Measurements from ENCODE around the gene VWC2L.

Gene VWC2L

DNA sequence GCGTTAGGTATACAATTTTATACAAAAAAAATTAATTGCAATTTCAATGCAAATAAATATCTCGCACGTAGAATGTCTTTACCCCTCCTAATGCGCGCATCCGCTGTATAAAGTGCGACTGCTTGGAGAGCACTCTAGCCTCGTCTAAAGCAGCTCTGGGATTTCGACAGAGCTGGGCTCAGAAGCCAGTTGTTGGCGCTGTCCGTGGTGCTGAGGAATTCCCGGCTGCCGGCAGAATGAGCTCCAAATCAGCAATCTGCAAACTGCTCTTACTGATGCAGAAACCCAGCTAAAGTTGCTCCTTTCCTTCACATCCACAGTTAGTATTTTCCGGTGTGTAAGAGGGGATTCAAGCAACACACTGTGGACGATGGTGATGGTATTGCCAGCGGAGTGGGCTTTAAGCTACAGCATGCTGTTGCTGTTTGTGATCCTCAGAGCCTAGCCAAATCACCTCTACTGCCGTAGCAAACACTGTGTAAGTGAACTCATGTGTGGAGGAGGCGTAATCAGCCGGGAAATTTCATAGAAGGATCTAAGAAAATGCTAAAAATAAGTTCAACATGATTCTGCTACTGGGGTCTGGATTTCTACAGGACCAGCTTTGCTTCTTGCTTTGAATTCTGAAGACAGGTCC is at the start of gene VWC2L:
VWC2L (plus strand) TSS at position 137 of the 637 bp plus-strand sequence. CDS start 3,140 bp downstream, outside the sequence.
- no peak for DNase-seq

DNA sequence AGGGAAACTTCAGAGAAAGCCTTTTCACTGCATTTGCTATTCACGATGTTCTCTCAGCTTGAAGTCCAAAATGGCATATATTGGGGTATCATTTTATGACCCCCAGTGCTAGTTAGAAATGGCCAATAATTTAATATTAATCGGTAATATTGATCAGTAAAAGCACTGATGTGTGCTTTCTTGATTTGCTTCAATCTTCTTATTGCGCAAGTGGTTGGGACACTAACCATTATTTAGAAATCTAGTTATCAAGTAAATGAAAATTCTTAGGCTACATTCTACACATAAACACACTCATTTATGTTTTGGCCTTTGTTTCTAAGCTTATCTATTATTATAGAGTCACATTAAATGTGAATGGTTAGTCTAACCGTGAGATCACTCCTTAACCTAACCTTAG is 49.7 kb upstream of the VWC2L start:
- no peak for DNase-seq

DNA sequence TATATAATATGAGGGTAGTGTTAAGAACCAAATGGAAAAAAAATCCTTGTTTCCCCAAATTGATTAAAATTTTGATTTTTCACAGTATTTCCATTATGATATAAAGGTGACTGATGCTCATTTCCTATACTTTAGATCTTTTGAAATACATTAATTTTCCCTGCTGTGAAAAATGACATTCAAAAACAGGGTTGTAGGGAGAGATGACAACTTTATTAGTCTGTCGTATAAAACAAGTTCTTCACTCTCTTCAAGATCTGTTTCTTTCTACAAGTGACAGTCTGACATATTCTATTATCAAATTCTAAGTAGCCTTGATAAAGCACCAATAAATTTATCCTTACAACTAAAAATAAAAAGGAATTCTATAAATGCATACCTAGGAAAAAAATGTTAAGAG is 45.3 kb upstream of the VWC2L start:
- no peak for DNase-seq

DNA sequence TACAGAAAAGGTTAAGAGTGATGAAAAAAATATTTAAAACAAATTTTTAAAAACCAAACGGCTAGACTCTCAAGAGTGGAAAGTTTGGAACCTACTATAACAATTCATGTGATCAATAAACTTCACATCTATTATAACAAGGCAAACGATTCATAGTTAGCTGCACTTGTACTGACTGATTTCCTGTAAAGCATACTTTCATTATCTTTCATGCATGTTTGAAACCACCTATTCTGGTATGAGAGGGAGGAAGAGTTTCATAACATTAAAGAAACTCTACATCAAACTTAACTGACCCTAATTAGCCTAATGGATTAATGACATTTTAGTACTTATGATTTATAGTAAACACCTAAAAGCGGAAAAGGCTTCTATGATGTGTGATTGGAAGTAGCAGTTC is 43.7 kb upstream of the VWC2L start:
- DNase-seq, result no peak

DNA sequence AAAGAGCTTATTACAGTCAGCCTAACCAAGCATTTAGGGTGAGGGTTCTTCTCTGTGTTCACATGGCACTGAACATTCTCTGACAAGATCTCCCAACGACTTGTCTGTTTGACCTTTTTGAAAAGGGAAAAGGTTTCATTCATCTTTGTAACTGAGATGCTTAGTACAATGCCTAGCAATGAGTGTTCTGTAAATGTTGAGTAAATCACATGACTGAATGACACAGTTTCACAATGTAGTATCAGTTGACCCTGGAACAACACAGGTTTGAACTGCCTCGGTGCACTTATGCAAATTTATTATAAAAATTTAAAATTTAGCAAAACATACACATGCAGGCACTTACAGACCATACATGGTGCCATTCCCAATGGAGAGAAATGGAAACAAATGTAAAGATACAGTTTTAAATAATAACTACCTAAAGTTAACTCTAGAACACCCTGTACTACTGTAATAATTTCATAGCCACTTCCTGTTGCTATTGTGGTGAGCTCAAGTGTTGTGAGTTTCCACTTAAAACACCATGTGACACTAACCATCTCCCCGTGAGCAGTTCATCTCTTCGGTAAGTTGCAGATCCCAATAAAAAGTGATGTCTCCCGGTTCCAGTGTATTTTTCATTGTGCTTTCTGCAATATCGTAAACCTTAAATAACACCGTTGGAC is 34.1 kb upstream of the VWC2L start:
- no peak for DNase-seq

DNA sequence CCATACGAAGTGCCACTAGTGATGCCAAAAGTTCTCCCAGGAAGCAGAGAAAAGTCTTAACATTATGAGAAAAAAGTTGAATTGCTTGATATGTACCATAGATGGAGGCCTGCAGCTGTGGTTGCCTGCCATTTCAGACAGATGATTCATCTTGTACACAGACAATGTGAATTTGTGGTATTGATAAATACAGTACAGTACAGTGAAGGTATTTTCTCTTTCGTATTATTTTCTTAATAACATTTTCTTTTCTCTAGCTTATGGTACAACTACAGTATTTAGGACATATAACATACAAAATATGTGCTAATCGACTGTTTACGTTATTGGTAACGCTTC is 33.6 kb upstream of the VWC2L start:
- no peak for DNase-seq

DNA sequence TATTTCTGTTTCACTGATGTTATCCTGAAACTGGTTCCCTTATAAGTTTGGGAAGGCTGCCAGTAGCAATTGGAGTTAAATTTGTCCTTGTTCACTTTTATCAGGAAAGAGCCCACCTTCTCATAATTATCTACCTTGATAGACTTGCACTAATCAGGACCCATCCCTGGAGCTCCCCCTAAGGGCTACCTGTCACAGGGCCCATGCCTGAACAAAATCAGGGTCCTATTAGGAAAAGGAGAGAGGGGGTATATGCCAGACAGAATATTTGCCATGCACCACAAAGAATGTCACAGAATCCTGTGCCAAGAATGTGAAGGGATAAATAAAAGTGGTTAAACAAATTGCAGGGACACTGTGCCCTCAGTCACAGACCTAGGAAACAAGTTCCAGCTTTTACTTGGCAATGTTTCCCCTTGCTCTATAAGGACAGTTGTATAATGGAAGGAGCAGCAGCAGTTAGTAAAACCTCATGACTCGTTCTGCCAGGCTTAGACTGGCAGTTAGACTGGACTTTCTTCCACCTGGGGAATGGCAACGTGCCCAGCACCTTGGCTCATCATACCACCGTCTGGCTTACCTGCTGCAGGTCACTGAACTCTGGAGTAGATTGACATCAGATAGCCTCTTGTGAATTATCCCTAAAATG is 32.3 kb upstream of the VWC2L start:
- no peak for DNase-seq

DNA sequence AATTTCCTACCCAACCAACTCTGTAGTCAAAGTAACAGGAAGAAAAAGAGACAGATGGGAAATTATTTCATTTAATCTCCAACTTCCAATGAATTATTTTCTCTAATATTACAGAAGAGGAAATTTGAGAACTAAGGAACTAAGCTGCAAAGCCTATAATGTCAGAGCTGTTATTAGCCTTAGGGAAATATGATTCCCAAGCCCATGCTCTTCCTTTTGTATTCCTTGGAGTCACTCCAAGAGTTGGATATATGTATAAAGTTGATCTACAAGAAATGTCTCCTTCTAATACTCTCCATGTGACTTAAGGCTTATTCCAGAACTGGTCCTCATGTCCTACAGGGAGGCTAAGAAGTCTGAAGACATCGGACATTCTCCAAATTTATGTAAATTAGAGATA is 31.6 kb upstream of the VWC2L start:
- no peak for DNase-seq

DNA sequence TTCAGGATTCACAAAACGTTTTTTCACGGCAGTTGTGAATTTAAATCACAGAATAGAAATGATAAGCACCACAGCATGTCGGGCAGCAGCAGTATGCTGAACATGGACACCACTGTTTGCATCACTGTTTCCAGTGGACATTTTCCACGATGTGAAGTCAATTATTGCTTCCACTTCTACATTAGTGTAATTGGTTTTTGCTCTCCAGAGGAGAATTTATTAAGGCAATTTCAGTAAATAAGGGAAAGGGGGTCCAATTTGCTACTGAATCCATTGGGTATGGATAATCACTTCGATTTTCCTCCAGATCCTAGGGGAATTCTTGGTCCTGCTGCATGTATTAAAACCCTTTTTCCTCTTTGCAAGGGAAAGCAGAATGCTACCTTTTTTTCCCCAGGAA is 30.2 kb upstream of the VWC2L start:
- no peak for DNase-seq

DNA sequence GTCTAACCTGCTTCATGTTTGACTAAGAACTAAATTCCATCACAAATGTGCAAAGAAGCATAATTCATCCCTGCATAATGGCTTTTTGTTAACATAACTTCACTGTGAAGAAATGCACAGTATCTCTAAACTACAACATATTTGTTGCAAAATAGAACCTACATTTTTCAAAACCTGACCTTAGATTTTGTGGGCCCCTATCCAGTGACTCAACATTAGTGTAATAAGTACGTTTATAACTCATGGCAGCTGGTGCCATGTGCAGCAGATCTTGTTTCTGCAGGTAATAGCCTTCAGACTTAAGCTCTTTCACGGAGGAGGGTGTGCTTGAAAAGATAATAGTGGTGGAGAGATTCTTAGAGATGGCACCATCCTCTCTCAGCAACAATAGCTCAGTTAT is 28.6 kb upstream of the VWC2L start:
- DNase-seq, result no peak

DNA sequence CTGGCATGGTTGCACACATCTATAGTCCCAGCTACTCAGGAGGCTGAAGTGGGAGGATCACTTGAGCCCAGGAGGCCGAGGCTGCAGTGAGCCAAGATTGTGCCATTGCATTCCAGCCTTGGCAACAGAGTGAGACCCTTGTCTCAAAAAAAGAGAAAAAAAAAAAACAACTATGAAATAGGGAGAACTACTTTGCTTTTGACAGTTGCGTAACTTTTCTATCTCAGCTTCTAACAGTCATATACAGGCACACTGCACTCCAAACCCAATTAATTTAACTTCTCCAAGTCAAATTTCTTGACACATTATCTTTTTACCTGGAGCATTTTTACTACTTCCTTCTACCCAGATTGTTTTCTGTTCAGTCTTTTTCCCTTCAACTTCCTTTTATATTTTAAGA is 24.1 kb upstream of the VWC2L start:
- no peak for DNase-seq

DNA sequence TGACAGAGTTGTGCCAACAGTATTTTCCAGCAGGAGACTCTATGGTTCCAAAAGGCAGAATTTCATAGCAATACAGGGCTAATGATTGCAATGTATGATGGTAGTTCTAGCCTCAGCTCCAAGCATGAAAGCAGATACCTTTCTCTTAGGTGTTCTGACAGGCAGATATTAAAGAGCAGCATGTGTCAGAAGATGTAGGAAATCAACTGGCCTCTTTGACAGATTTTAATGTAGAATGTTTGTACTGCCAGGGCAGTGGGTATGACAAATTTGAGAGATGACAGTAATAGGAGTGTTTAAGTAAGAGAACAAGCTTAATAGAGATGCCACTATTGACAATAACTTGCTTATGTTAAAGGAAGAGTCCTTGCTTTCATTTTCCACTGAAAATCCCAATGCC is 21.5 kb upstream of the VWC2L start:
- DNase-seq, result no peak

DNA sequence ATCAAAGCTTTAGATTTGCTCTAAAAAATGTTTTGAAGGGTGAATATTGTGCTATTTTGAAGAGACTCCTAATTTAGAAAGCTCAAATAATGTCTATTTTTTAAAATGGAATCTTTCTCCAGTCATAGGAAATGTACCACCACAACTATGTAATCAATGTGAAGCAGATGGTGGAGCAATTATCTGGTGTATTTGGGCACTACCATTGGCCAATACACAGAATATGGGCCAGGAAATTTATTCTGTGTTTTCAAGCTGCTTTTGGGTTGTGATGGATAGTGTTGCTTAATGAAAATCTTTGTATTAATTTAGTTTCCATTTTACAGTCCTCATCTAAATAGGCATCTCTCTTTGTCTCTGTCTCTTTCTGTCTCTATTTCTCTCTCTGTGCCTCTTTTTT is 17.1 kb upstream of the VWC2L start:
- no peak for DNase-seq

DNA sequence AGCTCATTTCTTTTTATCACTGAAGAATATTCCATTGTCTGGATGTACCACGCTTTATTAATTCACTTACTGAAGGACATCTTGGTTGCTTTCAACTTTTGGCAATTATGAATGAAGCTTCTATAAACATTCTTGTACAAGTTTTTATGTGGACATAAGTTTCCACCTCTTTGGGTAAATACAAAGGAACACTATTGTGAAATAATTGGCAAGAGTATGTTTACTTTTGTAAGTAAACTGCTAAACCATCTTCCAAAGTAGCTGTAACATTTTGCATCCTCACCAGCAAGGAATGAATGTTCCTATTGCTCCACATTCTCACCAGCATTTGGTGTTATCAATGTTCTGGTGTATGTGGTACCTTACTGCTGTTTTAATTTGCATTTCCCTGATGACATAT is 15.8 kb upstream of the VWC2L start:
- DNase-seq, result no peak

DNA sequence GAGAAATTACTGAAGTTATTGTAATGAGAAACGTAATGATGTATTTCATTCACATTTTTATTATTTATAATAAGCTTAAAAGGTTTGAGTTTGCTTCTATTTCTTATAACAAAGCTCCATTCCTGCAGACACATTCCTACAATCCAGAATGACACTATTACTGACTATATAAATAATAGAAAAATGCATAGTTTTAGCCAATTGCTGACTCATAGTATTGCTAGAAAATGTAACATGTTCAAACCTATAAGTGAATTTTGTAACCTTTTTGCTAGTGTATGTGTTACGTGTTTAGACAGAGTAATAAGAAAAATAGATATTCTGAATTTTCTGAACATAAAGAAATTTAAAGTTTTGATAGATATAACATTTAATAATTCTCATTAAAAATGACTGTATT is 9.3 kb upstream of the VWC2L start:
- no peak for DNase-seq

DNA sequence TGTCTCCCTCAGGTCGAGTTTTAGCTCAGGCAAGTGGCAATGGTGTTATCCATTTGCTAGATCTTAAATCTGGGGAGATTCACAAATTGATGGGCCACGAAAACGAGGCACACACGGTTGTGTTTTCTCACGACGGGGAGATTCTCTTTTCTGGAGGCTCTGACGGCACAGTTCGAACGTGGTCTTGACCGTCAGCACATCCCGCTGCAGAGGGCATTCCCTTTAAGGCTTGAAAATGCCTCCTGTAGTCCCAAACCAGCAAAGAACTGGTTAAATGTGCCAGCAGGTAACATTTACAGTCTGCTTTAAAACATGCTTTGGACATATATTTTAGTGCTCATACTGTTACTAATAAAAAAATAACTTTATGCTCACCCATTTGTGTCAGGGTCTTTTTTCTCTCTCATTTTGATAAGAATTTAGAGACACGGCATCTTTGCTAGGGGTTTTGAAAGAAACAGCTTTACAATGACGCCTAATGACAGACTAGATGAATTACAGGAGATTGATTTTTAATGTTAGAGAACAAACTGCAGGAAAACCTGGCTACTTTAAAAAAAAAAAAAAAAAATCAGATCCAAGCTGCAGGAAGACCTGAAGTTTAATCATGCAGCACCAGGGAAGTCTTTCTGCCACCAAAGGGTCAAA is 602 bp upstream of the VWC2L start:
- no peak for DNase-seq

DNA sequence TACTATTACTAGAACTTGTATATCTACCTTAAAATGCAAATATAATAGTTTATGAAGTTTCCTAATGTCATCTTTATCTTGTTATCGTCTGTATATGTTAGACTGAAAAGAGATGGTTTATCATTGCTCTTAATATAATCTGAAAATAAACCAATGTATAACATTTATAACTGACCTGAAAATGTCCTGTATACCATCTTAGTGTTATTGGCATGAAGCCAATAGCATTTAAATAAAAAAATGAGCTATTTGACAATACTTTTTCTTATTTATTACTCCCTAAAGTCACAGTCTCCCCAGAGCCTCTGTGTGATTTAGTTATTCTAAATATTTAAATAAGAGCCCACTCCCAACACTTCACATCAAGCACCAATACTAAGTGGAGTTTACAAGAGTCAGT is 1.8 kb downstream of the VWC2L start:
- no peak for DNase-seq

DNA sequence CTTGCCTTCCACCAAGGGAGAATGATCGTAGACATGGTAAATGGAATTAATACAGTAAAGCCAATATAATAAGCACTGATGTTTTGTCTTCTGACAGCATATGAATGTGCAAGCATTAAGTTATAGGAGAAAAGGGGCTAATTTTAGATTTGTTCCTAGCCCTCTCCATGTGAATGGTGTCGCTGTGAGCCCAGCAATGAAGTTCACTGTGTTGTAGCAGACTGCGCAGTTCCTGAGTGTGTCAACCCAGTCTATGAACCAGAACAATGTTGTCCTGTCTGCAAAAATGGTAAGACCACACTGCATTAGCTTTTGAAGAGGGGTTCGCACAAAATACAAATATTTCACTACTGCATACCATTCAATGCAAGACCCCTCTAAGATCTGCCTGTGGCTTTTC is 25.6 kb downstream of the VWC2L start:
- no peak for DNase-seq

DNA sequence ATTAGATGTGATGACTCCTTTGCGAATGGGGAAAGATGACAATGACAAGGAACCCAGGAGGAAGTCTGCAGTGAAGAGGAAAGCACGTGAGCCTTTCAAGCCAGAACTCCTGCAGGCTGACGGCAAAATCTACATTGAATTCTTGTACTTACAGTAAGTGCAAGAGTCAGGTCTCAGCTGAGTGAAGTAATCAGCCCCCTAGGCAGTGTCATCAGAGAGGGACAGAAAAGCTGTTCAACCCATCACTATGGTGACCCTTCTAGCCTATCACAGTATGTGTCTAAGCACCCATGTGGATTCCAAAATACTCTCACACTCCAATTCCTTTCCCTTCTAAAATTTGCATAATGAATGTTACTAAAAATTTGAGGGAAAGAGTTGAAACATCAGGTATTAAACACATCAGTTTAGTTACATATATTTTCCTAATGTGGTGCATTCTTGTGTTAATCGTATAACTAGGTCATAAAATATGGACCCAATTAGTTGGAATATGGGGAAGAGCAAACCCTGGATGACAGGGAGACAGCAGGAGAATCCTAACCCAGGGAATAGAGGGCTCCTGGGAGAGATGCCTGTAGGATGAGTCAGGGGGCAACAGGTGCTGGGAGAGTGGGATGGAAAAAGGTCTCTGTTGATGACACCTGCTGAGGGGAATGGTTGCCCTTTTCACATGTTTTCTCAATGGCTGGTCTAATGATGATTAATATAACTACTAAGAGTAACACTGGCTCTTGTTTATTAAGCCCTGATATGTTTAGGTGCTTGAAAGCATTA is 39.5 kb downstream of the VWC2L start:
- no peak for DNase-seq

DNA sequence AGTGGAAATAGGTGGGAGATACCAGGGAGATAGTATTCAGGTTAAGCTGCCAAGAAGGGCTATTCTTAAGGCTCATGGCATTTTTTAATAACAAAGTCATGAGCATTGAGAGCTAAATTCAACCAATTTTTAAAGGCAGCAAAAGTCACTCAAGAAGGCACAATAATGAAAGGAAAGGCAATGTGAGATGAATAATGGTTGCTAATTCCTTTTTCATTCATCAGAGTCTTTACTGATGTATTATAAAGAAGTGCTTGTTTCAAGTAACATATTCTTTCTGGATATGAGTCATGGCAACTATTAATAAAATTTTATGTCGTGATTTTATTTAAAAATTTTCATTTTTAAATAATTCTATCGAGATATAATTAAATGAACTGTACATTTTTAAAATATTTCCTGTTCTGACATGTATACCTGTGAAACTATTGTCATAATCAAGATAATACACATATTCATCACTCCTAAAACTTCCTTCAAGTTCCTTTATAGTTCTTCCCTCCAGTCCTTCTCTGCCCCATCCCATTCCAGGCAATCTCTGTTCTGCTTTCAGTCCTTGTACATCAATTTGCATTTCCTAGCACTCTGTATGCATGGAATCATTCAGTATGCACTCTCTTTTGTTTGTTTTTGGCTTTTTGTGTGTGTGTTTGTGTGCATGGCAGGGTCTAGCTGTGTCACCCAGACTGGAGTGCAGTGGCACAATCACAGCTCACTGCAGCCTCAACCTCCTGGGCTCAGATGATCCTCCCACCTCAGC is 40.8 kb downstream of the VWC2L start:
- no peak for DNase-seq

DNA sequence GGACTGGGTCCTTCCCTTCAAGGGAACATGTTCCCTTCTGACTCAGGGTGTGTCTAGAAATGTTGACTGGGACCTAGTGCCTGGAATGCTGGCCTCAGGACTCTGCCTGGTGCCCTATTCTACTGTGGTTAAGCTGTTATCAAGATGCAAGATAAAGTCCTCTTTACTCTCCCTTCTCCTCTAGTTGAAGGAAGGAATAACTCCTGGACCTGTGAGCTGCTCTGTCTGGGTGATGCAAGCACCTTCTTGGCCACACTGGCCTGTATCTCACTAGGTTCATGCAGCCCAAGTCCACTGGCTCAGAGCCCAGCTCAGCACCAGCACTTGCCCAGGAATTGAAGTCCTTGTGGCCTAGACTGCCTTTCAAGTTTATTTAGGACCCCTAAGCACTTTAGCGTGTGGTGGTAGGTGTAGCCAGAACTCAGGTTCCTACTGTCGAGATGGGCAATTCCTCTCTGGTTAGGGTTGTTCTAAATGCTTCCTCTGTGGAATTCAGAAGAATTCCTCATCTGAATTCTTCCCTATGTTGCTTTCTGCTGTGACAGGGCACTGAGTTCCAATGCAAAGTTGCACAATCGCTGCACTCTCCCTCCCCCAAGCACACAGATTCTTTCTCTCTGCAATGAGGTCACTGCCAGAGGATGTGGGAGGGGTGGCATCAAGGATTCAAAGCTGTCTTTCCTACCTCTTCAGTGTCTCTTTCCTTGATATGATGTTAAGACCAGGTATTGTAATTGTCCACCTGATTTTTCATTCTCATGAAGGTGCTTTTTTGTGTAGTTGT is 54.7 kb downstream of the VWC2L start:
- no peak for DNase-seq

DNA sequence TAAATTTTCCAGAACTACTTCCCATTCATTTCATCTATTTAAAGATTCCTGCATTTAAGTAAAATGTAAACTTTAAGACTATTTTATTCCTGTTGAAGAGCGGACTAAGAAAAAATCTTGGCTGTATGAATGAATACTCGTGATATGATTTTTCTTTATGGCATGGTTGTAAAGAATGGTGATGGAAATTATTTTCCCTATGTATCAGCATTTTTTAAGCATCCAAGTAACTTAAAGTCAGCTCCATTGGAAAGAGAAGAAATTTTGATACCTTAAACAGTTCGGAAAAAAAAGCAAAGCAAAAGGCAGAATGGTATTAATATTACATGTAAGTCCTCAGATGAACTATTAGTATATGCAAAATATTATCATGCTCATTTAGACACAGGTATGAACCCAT is 58.9 kb downstream of the VWC2L start:
- DNase-seq, result no peak

Data from activated CD4-positive, alpha-beta T cell treated with anti-CD3 and anti-CD28 coated beads for 1 hour (primary cell).